ENCODE data around the gene GPX4. TPM values are rescaled to one million over a fixed set of nuclear protein-coding genes. Genes with fewer than 3 reads are reported as not detected.

GPX4 gene
- total RNA-seq, 4 donors from 2014 or later, result 616 to 907 (median 819) TPM

- ATAC-seq (no peak), DNase-seq (no peak)
- Histone ChIP-seq H3K9me3 (no peaks in the 10 kb centered on the region), H3K27me3 (peaks cover 5 to 17% (median 10%) of the 10 kb centered on the region in 3 donors), H3K4me1 (peaks cover 0 to 13% of the 10 kb centered on the region in 2 donors), H3K27ac (no peak overlapping the region), H3K36me3 (peaks cover 0 to 24% of the 10 kb centered on the region in 2 donors), H3K4me3 (no peak overlapping the region)
- in situ Hi-C loops (cut with MboI; ENCODE audit: low sequenced_read_pairs in 4 of 4) (no loop called here), intact Hi-C loops (cut with DNase I; ENCODE audit: low total_unique reads) (no loop called here)
- TF ChIP-seq CTCF (IDR thresholded peaks at IDR 0.05 in 4 of 5, conservative IDR thresholded peaks at IDR 0.05 in 1 of 5) (no peak), POLR2A (IDR thresholded peaks at IDR 0.05) (no peak)
Observed at GRCh38 chr19:1085053-1085658, 18.6 kb upstream of the GPX4 start.

- DNase-seq, result no peak
- intact Hi-C loops (cut with DNase I; ENCODE audit: low total_unique reads), result no loop called here
Observed at GRCh38 chr19:1085676-1086442, 17.9 kb upstream of the GPX4 start.

GRCh38 chr19:1086613-1087012 lies 17.2 kb upstream of the GPX4 start:
- H3K36me3 ChIP-seq, result peaks cover 0 to 38% of the 10 kb centered on the region in 2 donors
- peaks cover 0 to 13% of the 10 kb centered on the region in 2 donors for H3K4me1 ChIP-seq
- TF ChIP-seq POLR2A (IDR thresholded peaks at IDR 0.05), result no peak
- TF ChIP-seq CTCF (IDR thresholded peaks at IDR 0.05 in 4 of 5, conservative IDR thresholded peaks at IDR 0.05 in 1 of 5), result no peak
- peaks cover 3 to 15% (median 5%) of the 10 kb centered on the region in 3 donors for H3K27me3 ChIP-seq
- intact Hi-C loops (cut with DNase I; ENCODE audit: low total_unique reads), result no loop called here
- H3K9me3 ChIP-seq, result no peaks in the 10 kb centered on the region
- in situ Hi-C loops (cut with MboI; ENCODE audit: low sequenced_read_pairs in 4 of 4), result no loop called here
- DNase-seq, result no peak
- ATAC-seq, result no peak
- H3K27ac ChIP-seq, result no peak overlapping the region
- H3K4me3 ChIP-seq, result no peak overlapping the region

More at GRCh38 chr19:1085676-1086442, 17.9 kb upstream of the GPX4 start:
- no peak for TF ChIP-seq CTCF (IDR thresholded peaks at IDR 0.05 in 4 of 5, conservative IDR thresholded peaks at IDR 0.05 in 1 of 5)
- no peak for TF ChIP-seq POLR2A (IDR thresholded peaks at IDR 0.05)
- Histone ChIP-seq H3K4me1 (peaks cover 0 to 13% of the 10 kb centered on the region in 2 donors), H3K27ac (no peak overlapping the region), H3K9me3 (no peaks in the 10 kb centered on the region), H3K27me3 (peaks cover 5 to 17% (median 10%) of the 10 kb centered on the region in 3 donors), H3K4me3 (no peak overlapping the region), H3K36me3 (peaks cover 0 to 31% of the 10 kb centered on the region in 2 donors)
- in situ Hi-C loops (cut with MboI; ENCODE audit: low sequenced_read_pairs in 4 of 4), result no loop called here
- ATAC-seq, result no peak

GRCh38 chr19:1087813-1088415 lies 15.9 kb upstream of the GPX4 start:
- peaks cover 0 to 13% of the 10 kb centered on the region in 2 donors for H3K4me1 ChIP-seq
- peak; percentile 50 to 51 for DNase-seq
- peak in 1 of 2 donors; percentile 64 for ATAC-seq
- peak overlapping the region in 3 of 4 donors; percentile 8 to 54 (median 40) for H3K27ac ChIP-seq
- H3K9me3 ChIP-seq, result no peaks in the 10 kb centered on the region
- peaks cover 0 to 5% (median 2%) of the 10 kb centered on the region in 3 donors for H3K27me3 ChIP-seq
- H3K4me3 ChIP-seq, result no peak overlapping the region
- peaks cover 0 to 51% of the 10 kb centered on the region in 2 donors for H3K36me3 ChIP-seq
- TF ChIP-seq CTCF (IDR thresholded peaks at IDR 0.05 in 4 of 5, conservative IDR thresholded peaks at IDR 0.05 in 1 of 5) (no peak), POLR2A (IDR thresholded peaks at IDR 0.05) (no peak)
- intact Hi-C loops (cut with DNase I; ENCODE audit: low total_unique reads) (no loop called here), in situ Hi-C loops (cut with MboI; ENCODE audit: low sequenced_read_pairs in 4 of 4) (no loop called here)
